Measurements from ENCODE around the gene RPL7A. TPM values are rescaled to one million over a fixed set of nuclear protein-coding genes. Genes with fewer than 3 reads are reported as not detected.
"Not testable (repeated sequence)": the region's sequence is repeated elsewhere in the genome, so short reads cannot be mapped to it uniquely, and the experiment has no call there.

Gene RPL7A
- total and polyA plus RNA-seq, 5 donors = 973 to 1,455 (median 1,066) TPM

DNA sequence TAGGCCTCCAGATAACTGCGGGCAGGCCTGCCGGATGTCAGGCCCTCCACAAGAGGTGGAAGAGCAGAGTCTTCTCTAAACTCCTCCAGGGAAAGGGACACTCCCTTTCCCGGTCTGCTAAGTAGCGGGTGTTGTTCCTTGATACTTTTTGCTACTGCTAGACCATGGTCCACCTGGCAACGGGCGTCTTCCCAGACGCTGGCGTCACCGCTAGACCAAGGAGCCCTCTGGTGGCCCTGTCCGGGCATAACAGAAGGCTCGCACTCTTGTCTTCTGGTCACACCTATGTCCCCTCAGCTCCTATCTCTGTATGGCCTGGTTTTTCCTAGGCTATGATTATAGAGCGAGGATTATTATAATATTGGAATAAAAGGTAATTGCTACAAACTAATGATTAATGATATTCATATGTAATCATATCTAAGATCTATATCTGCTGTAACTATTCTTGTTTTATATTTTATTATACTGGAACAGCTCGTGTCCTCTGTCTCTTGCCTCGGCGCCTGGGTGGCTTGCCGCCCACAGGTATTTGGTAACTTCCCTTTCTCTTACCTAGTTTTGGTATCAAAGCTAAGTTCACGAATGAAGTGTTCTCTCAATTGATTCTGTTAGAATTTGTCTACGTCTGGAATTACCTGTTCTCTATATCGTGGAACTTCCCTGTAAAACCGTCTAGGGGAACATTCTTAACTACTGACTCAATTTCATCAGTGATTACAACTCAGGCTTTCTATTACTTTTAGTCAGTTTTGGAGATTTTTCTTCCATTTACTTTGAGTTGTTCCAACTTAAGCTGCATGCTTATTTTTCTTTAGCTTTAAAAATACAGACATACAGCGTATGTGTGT, 18.5 kb upstream of the RPL7A start:
- H3K27me3 ChIP-seq (ENCODE audit: control insufficient read depth, insufficient read depth); H3K27ac ChIP-seq (ENCODE audit: low read length); H3K4me1 ChIP-seq (ENCODE audit: control insufficient read depth, insufficient read depth, low read length); H3K4me3 ChIP-seq (ENCODE audit: low read length); H3K9me3 ChIP-seq (ENCODE audit: control insufficient read depth, low read length); ATAC-seq: not testable (repeated sequence)
- intact Hi-C loops (cut with DNase I) = loop anchor here (5.0 to 10.0 kb wide), 3 partner anchors 137 to 145 kb away; no protein-coding TSS in a partner anchor
- 53% methylated on average over 21 of the region's 21 CpGs for WGBS
- peak in 2 of 3 donors; percentile 72 to 75 for DNase-seq

GRCh38 chr9:133331221-133331620, 16.8 kb upstream of the RPL7A start:
- Histone ChIP-seq H3K27ac (ENCODE audit: low read length) (no peak overlapping the region), H3K4me3 (ENCODE audit: low read length) (no peak overlapping the region), H3K4me1 (ENCODE audit: control insufficient read depth, insufficient read depth, low read length) (peaks cover 3% of the 10 kb centered on the region), H3K9me3 (ENCODE audit: control insufficient read depth, low read length) (no peaks in the 10 kb centered on the region), H3K27me3 (ENCODE audit: control insufficient read depth, insufficient read depth) (no peaks in the 10 kb centered on the region)
- ATAC-seq = no peak
- intact Hi-C loops (cut with DNase I) = loop anchor here in 1 of 4 donors (5.0 kb wide), 1 partner anchor 144 kb away; no protein-coding TSS in a partner anchor
- WGBS = 87% methylated on average over 19 of the region's 19 CpGs
- DNase-seq = no peak

DNA sequence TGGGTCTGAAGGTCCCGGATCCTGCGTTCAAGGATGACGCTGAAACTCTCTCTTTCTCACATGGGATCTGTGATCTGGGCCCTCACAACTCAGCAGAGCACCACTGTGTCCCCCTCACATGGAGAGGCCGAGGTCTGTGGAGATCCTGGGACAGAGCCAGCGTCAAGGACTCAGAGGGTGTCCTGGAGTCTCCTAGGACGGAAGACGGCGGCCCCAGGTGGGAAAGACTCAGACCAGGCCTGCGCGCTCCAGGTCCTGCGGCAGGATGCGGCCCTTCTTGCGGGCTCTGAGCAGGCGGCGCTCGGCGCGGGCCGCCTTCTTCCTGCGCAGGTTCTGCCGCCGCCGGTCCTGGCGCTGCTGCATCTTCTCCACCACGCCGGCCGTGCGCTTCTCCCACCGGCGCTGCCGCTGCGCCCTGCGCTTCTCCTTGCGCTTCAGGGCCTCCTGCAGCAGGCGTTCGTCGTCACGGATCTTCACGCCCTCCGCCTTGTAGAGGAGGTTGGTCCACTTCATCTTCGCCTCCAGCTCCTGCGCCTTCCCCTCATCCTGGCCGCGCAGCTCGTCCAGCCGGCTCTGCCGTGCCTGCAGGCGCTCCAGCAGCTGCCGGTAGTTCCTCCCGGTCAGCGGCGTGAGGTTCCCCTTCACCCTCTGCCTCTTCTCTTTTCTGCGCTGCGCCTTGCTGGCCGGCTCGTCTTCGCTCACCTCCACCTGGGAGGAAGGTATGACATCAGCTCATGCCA, 16.2 kb upstream of the RPL7A start:
- ATAC-seq (no peak), DNase-seq (peak in 1 of 3 donors; percentile 60)
- intact Hi-C loops (cut with DNase I) = loop anchor here in 1 of 4 donors (5.0 kb wide), 1 partner anchor 145 kb away; no protein-coding TSS in a partner anchor
- H3K27ac ChIP-seq (ENCODE audit: low read length) = no peak overlapping the region
- H3K9me3 ChIP-seq (ENCODE audit: control insufficient read depth, low read length) = no peaks in the 10 kb centered on the region
- no peak overlapping the region for H3K4me3 ChIP-seq (ENCODE audit: low read length)
- H3K4me1 ChIP-seq (ENCODE audit: control insufficient read depth, insufficient read depth, low read length) = peaks cover 3% of the 10 kb centered on the region
- 96% methylated on average over 57 of the region's 57 CpGs for WGBS
- H3K27me3 ChIP-seq (ENCODE audit: control insufficient read depth, insufficient read depth) = no peaks in the 10 kb centered on the region

DNA sequence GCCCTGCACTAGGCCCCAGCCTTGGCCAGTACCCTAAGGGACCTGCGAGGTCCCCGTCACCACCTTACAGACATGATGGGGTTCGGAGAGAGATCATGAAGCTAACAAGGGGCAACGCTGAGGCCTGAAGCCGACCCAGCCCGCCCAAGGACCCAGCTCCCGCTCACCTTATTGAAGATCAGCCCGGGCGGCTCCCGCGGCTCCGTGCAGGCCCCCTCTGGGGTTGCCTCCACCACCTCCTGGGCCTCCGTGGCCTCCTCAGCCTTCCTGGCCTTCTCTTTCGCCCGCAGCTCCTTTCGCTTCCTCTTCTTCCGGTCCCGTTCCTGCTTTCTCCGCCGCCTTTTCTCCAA, 15.7 kb upstream of the RPL7A start:
- Histone ChIP-seq H3K27ac (ENCODE audit: low read length) (no peak overlapping the region), H3K4me1 (ENCODE audit: control insufficient read depth, insufficient read depth, low read length) (peaks cover 3% of the 10 kb centered on the region), H3K27me3 (ENCODE audit: control insufficient read depth, insufficient read depth) (no peaks in the 10 kb centered on the region), H3K4me3 (ENCODE audit: low read length) (no peak overlapping the region), H3K9me3 (ENCODE audit: control insufficient read depth, low read length) (no peaks in the 10 kb centered on the region)
- intact Hi-C loops (cut with DNase I) = loop anchor here in 1 of 4 donors (5.0 kb wide), 1 partner anchor 145 kb away; no protein-coding TSS in a partner anchor
- 90% methylated on average over 20 of the region's 20 CpGs for WGBS
- ATAC-seq = no peak
- DNase-seq = peak in 1 of 3 donors; percentile 56

- no peak for ATAC-seq
- no peak for DNase-seq
- Histone ChIP-seq H3K9me3 (ENCODE audit: control insufficient read depth, low read length) (no peaks in the 10 kb centered on the region), H3K27me3 (ENCODE audit: control insufficient read depth, insufficient read depth) (no peaks in the 10 kb centered on the region), H3K27ac (ENCODE audit: low read length) (no peak overlapping the region), H3K4me3 (ENCODE audit: low read length) (no peak overlapping the region), H3K4me1 (ENCODE audit: control insufficient read depth, insufficient read depth, low read length) (peaks cover 3% of the 10 kb centered on the region)
- intact Hi-C loops (cut with DNase I) = loop anchor here in 1 of 4 donors (5.0 kb wide), 1 partner anchor 146 kb away; no protein-coding TSS in a partner anchor
- 94% methylated on average over 11 of the region's 11 CpGs for WGBS
Observed at GRCh38 chr9:133333011-133333410, 15.0 kb upstream of the RPL7A start.

DNA sequence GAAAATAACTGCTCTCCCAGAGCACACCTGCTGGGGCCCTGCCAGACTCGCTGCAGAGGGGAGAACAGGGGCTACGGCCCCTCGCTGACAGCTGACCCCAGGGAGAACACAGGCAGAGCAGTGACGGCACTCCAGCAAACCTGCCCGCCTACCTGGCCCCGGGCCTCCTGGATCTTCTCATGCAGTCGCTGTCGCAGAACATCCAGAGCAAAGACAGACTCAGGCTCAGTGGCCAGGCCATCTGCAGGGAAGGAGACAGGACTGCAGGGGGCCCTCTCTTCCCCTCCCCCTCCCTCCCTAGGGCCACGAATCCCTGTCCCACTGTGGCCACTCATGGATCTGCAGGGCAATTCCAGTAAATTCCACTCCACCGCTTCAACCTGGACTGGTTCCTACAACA, 14.5 kb upstream of the RPL7A start:
- H3K4me3 ChIP-seq (ENCODE audit: low read length) = no peak overlapping the region
- no peaks in the 10 kb centered on the region for H3K27me3 ChIP-seq (ENCODE audit: control insufficient read depth, insufficient read depth)
- H3K4me1 ChIP-seq (ENCODE audit: control insufficient read depth, insufficient read depth, low read length) = peaks cover 3% of the 10 kb centered on the region
- 90% methylated on average over 10 of the region's 10 CpGs for WGBS
- intact Hi-C loops (cut with DNase I) = loop anchor here in 1 of 4 donors (5.0 kb wide), 1 partner anchor 146 kb away; no protein-coding TSS in a partner anchor
- no peak for DNase-seq
- H3K9me3 ChIP-seq (ENCODE audit: control insufficient read depth, low read length) = no peaks in the 10 kb centered on the region
- no peak for ATAC-seq
- no peak overlapping the region for H3K27ac ChIP-seq (ENCODE audit: low read length)

DNA sequence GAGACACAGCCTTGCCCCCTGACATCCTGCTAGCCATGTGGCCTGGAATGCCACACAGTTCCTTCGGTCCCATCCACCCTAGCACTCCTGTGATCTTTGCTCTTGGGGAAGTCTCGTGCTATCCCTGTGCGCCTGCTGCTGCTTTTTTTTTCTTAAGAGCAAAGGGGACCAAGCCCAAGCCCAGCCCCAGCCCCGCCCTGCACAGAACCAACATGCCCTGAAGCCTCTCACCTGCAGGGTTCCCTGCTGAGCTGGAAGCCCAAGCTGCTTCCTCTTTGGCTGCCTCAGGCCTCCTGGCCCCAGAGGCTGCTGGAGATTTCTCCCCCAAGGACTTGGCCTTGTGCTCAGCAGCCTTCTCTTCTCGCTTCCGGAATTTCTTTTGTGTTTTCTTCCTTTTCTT, 13.9 kb upstream of the RPL7A start:
- intact Hi-C loops (cut with DNase I) = loop anchor here in 1 of 4 donors (5.0 kb wide), 1 partner anchor 147 kb away; no protein-coding TSS in a partner anchor
- no peak overlapping the region for H3K27ac ChIP-seq (ENCODE audit: low read length)
- no peak for DNase-seq
- no peak overlapping the region for H3K4me3 ChIP-seq (ENCODE audit: low read length)
- 89% methylated on average over 6 of the region's 6 CpGs for WGBS
- H3K4me1 ChIP-seq (ENCODE audit: control insufficient read depth, insufficient read depth, low read length) = peaks cover 3% of the 10 kb centered on the region
- H3K9me3 ChIP-seq (ENCODE audit: control insufficient read depth, low read length) = no peaks in the 10 kb centered on the region
- H3K27me3 ChIP-seq (ENCODE audit: control insufficient read depth, insufficient read depth) = no peaks in the 10 kb centered on the region
- ATAC-seq = no peak

DNA sequence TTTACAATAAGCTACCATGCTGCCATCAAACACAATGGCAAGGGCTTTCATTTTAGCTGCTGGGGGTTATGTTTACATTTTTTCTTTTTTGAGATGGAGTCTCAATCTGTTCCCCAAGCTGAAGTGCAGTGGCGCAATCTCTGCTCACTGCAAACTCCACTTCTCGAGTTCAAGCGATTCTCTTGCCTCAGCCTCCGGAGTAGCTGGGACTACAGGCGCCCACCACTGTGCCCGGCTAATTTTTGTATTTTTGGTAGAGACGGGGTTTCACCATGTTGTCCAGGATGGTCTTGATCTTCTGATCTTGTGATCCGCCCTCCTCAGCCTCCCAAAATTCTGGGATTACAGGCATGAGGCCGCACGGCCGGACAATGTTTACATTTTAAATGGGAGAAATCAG, 13.1 kb upstream of the RPL7A start:
- intact Hi-C loops (cut with DNase I) = loop anchor here in 1 of 4 donors (5.0 kb wide), 1 partner anchor 148 kb away; no protein-coding TSS in a partner anchor
- H3K9me3 ChIP-seq (ENCODE audit: control insufficient read depth, low read length); H3K27ac ChIP-seq (ENCODE audit: low read length); H3K4me3 ChIP-seq (ENCODE audit: low read length); DNase-seq; H3K27me3 ChIP-seq (ENCODE audit: control insufficient read depth, insufficient read depth); ATAC-seq; H3K4me1 ChIP-seq (ENCODE audit: control insufficient read depth, insufficient read depth, low read length): not testable (repeated sequence)
- WGBS = 86% methylated on average over 11 of the region's 11 CpGs

- 4% methylated on average over 70 of the region's 70 CpGs for WGBS
Observed at GRCh38 chr9:133335924-133336811, 11.8 kb upstream of the RPL7A start, which contains the start of gene SURF6. Gene SURF6, minus strand, starts transcription at chr9:133336188. Its CDS starts 56 bp downstream, at chr9:133336132.

GRCh38 chr9:133339641-133340040, 8.4 kb upstream of the RPL7A start:
- no peak for ATAC-seq
- Histone ChIP-seq H3K4me1 (ENCODE audit: control insufficient read depth, insufficient read depth, low read length) (peaks cover 3% of the 10 kb centered on the region), H3K27me3 (ENCODE audit: control insufficient read depth, insufficient read depth) (no peaks in the 10 kb centered on the region), H3K9me3 (ENCODE audit: control insufficient read depth, low read length) (no peaks in the 10 kb centered on the region), H3K27ac (ENCODE audit: low read length) (no peak overlapping the region), H3K4me3 (ENCODE audit: low read length) (no peak overlapping the region)
- intact Hi-C loops (cut with DNase I) = no loop called here
- WGBS = 74% methylated on average over 5 of the region's 5 CpGs
- DNase-seq = peak in 1 of 3 donors; percentile 7

More at GRCh38 chr9:133335924-133336811, 11.8 kb upstream of the RPL7A start, which contains the start of gene SURF6:
- peak within 1 kb of the TSS; percentile 79 for H3K4me3 ChIP-seq (ENCODE audit: low read length)
- H3K4me1 ChIP-seq (ENCODE audit: control insufficient read depth, insufficient read depth, low read length) = peaks cover 3% of the 10 kb centered on the region
- H3K27me3 ChIP-seq (ENCODE audit: control insufficient read depth, insufficient read depth) = no peaks in the 10 kb centered on the region
- peak; percentile 94 to 97 (median 96) for DNase-seq
- H3K27ac ChIP-seq (ENCODE audit: low read length) = peak within 1 kb of the TSS; percentile 73
- ATAC-seq = peak; percentile 96 to 97
- H3K9me3 ChIP-seq (ENCODE audit: control insufficient read depth, low read length) = no peaks in the 10 kb centered on the region
- intact Hi-C loops (cut with DNase I) = no loop called here

Data from right cardiac atrium (tissue), 5 donors.